Mucosa of stomach (tissue), 1 donor: ENCODE measurements around the gene SREBF2.

Experiments
- H3K27me3 ChIP-seq: one replicate; pipeline ENCODE4 v1.7.0; 2013; ENCODE audit warnings: mild to moderate bottlenecking, low read length; ENCODE audit not compliant: control insufficient read depth, insufficient read depth
- H3K36me3 ChIP-seq: one replicate; pipeline ENCODE4 v1.7.0; 2013; ENCODE audit warnings: low read length; ENCODE audit not compliant: control insufficient read depth, insufficient read depth
- H3K4me1 ChIP-seq: one replicate; pipeline ENCODE4 v1.7.0; 2013; ENCODE audit warnings: mild to moderate bottlenecking, low read length; ENCODE audit not compliant: control insufficient read depth, insufficient read depth
- H3K4me3 ChIP-seq: one replicate; pipeline ENCODE4 v1.7.0; 2013; ENCODE audit warnings: low read length
- H3K9ac ChIP-seq: one replicate; pipeline ENCODE4 v1.7.0; 2013; ENCODE audit warnings: mild to moderate bottlenecking, low read length, moderate library complexity
- H3K9me3 ChIP-seq: one replicate; pipeline ENCODE4 v1.7.0; 2013; ENCODE audit warnings: mild to moderate bottlenecking, low read length, moderate library complexity; ENCODE audit not compliant: control insufficient read depth
- donor health status: Pancreatic carcinoma.

The SREBF2 gene

GRCh38 chr22:41812805-41813545, 19.9 kb upstream of the SREBF2 start:
- Histone ChIP-seq H3K36me3 (no peaks in the 10 kb centered on the region), H3K27me3 (no peaks in the 10 kb centered on the region), H3K4me3 (no peak overlapping the region), H3K4me1 (no peaks in the 10 kb centered on the region), H3K9me3 (no peaks in the 10 kb centered on the region), H3K9ac (no peak overlapping the region)

GRCh38 chr22:41813726-41814410, 19.0 kb upstream of the SREBF2 start:
- Histone ChIP-seq H3K9ac (no peak overlapping the region), H3K36me3 (no peaks in the 10 kb centered on the region), H3K4me1 (no peaks in the 10 kb centered on the region), H3K9me3 (no peaks in the 10 kb centered on the region), H3K27me3 (no peaks in the 10 kb centered on the region), H3K4me3 (no peak overlapping the region)

- H3K4me3 ChIP-seq, result no peak overlapping the region
- H3K27me3 ChIP-seq, result no peaks in the 10 kb centered on the region
- H3K36me3 ChIP-seq, result no peaks in the 10 kb centered on the region
- no peaks in the 10 kb centered on the region for H3K9me3 ChIP-seq
- no peaks in the 10 kb centered on the region for H3K4me1 ChIP-seq
- no peak overlapping the region for H3K9ac ChIP-seq
Measured at GRCh38 chr22:41815716-41816115, 17.2 kb upstream of the SREBF2 start.

GRCh38 chr22:41816241-41816640, 16.7 kb upstream of the SREBF2 start:
- no peaks in the 10 kb centered on the region for H3K9me3 ChIP-seq
- H3K9ac ChIP-seq, result no peak overlapping the region
- no peaks in the 10 kb centered on the region for H3K27me3 ChIP-seq
- no peaks in the 10 kb centered on the region for H3K4me1 ChIP-seq
- H3K4me3 ChIP-seq, result no peak overlapping the region
- no peaks in the 10 kb centered on the region for H3K36me3 ChIP-seq

- H3K4me1 ChIP-seq, result no peaks in the 10 kb centered on the region
- H3K36me3 ChIP-seq, result no peaks in the 10 kb centered on the region
- no peak overlapping the region for H3K4me3 ChIP-seq
- no peaks in the 10 kb centered on the region for H3K9me3 ChIP-seq
- H3K9ac ChIP-seq, result no peak overlapping the region
- H3K27me3 ChIP-seq, result no peaks in the 10 kb centered on the region
Measured at GRCh38 chr22:41816871-41817270, 16.0 kb upstream of the SREBF2 start.

GRCh38 chr22:41818011-41818410, 14.9 kb upstream of the SREBF2 start:
- H3K36me3 ChIP-seq, result no peaks in the 10 kb centered on the region

GRCh38 chr22:41818596-41818995, 14.3 kb upstream of the SREBF2 start:
- H3K36me3 ChIP-seq, result no peaks in the 10 kb centered on the region
- no peak overlapping the region for H3K4me3 ChIP-seq
- no peak overlapping the region for H3K9ac ChIP-seq

More at GRCh38 chr22:41818011-41818410, 14.9 kb upstream of the SREBF2 start:
- Histone ChIP-seq H3K4me3 (no peak overlapping the region), H3K9me3 (no peaks in the 10 kb centered on the region), H3K4me1 (peaks cover 8% of the 10 kb centered on the region), H3K9ac (no peak overlapping the region), H3K27me3 (no peaks in the 10 kb centered on the region)

GRCh38 chr22:41819257-41819656, 13.6 kb upstream of the SREBF2 start:
- Histone ChIP-seq H3K9me3 (no peaks in the 10 kb centered on the region), H3K36me3 (no peaks in the 10 kb centered on the region), H3K4me1 (peaks cover 14% of the 10 kb centered on the region), H3K9ac (no peak overlapping the region), H3K27me3 (no peaks in the 10 kb centered on the region), H3K4me3 (no peak overlapping the region)

More at GRCh38 chr22:41818596-41818995, 14.3 kb upstream of the SREBF2 start:
- Histone ChIP-seq H3K4me1 (peaks cover 14% of the 10 kb centered on the region), H3K27me3 (no peaks in the 10 kb centered on the region), H3K9me3 (no peaks in the 10 kb centered on the region)

- H3K4me3 ChIP-seq, result no peak overlapping the region
- peaks cover 22% of the 10 kb centered on the region for H3K4me1 ChIP-seq
- no peak overlapping the region for H3K9ac ChIP-seq
- no peaks in the 10 kb centered on the region for H3K9me3 ChIP-seq
- no peaks in the 10 kb centered on the region for H3K27me3 ChIP-seq
- H3K36me3 ChIP-seq, result no peaks in the 10 kb centered on the region
Measured at GRCh38 chr22:41820447-41820846, 12.5 kb upstream of the SREBF2 start.

- no peaks in the 10 kb centered on the region for H3K9me3 ChIP-seq
- no peaks in the 10 kb centered on the region for H3K36me3 ChIP-seq
- no peaks in the 10 kb centered on the region for H3K27me3 ChIP-seq
- no peak overlapping the region for H3K4me3 ChIP-seq
- no peak overlapping the region for H3K9ac ChIP-seq
- H3K4me1 ChIP-seq, result peaks cover 35% of the 10 kb centered on the region
Measured at GRCh38 chr22:41821471-41822316, 11.2 kb upstream of the SREBF2 start.

- Histone ChIP-seq H3K4me1 (peaks cover 39% of the 10 kb centered on the region), H3K4me3 (no peak overlapping the region), H3K27me3 (no peaks in the 10 kb centered on the region), H3K36me3 (no peaks in the 10 kb centered on the region), H3K9me3 (no peaks in the 10 kb centered on the region), H3K9ac (no peak overlapping the region)
Measured at GRCh38 chr22:41822317-41823057, 10.4 kb upstream of the SREBF2 start.
